ENCODE measurements around the gene ZNF787. TPM values are rescaled to one million over a fixed set of nuclear protein-coding genes. Genes with fewer than 3 reads are reported as not detected.

The ZNF787 gene
- total and polyA plus RNA-seq, 2 of the 13 experiments (the other 11 are each of a cell fraction or from before 2014, with no cell fraction given): 15.1 to 42.8 TPM

DNA sequence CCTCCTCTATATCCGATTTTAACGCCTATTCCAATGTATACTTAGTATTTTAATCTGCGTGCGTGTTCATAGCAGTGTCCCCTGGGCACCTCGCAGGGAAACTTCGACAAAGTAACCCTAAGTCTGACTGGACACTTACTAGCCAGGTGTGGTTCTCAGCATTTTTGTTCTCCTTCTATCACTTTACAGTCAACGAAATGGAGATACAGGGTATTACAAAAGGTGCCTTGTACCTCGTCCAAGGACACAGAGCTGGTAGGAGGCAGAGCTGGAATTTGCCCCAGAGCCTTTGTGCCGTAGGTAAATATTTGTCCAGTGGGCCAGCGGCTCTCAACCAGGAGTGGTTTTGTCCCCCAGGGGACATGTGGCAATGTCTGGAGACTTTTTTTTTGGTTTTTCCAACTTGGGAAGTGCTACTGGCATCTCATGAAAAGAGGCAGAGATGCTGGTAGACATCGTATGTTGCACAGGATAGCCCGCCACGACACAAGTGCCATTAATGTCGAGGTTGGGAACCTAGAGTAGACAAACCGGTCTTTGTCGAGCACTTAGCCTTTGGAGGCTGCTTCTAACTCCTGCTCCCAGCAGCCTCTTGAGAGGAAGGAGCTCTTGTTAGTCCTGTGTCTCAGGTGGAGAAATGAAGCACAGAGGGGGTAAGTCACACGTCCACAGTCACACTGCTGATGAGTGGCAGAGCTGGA, 21.1 kb upstream of the ZNF787 start (continued):
- no peak for TF ChIP-seq DZIP1 (CRISPR knock-in tag; IDR thresholded peaks at IDR 0.05)
- TF ChIP-seq BHLHE40 (IDR thresholded peaks at IDR 0.05; ENCODE audit: low read length): no peak
- 0 out of 2 replicates have a peak, but pooled peaks have one; percentile 14 for TF ChIP-seq ZNF598 (CRISPR knock-in tag; IDR thresholded peaks at IDR 0.05; ENCODE audit: borderline replicate concordance)
- peak; percentile 90 for TF ChIP-seq HDAC2 (CRISPR knock-in tag; IDR thresholded peaks at IDR 0.05)
- TF ChIP-seq ZNF124 (CRISPR knock-in tag; IDR thresholded peaks at IDR 0.05): 0 out of 2 replicates have a peak, but pooled peaks have one; percentile 61
- TF ChIP-seq ZNF543 (CRISPR knock-in tag; IDR thresholded peaks at IDR 0.05): no peak
- TF ChIP-seq ZNF207 (IDR thresholded peaks at IDR 0.05; ENCODE audit: borderline replicate concordance): no peak
- peak; percentile 69; the same call in 1 of the 2 replicates for TF ChIP-seq ZNF552 (CRISPR knock-in tag; IDR thresholded peaks at IDR 0.05; ENCODE audit: borderline replicate concordance)
- 0 out of 2 replicates have a peak, but pooled peaks have one; percentile 36 for TF ChIP-seq POLR2AphosphoS2 (IDR thresholded peaks at IDR 0.05; ENCODE audit: low read depth, low read length)
- TF ChIP-seq TAF1 (CRISPR knock-in tag; IDR thresholded peaks at IDR 0.05): peak; percentile 54; the same call in 1 of the 2 replicates
- TF ChIP-seq SKI (IDR thresholded peaks at IDR 0.05; ENCODE audit: partially characterized antibody): peak; percentile 67
- TF ChIP-seq ATF5 (CRISPR knock-in tag; IDR thresholded peaks at IDR 0.05; ENCODE audit: low read depth): no peak
- TF ChIP-seq ZSCAN9 (CRISPR knock-in tag; IDR thresholded peaks at IDR 0.05; ENCODE audit: borderline replicate concordance): peak; percentile 58; the same call in 1 of the 2 replicates
- 0 out of 2 replicates have a peak, but pooled peaks have one; percentile 60 for TF ChIP-seq ZNF264 (CRISPR knock-in tag; IDR thresholded peaks at IDR 0.05)
- 0 out of 2 replicates have a peak, but pooled peaks have one; percentile 11 for TF ChIP-seq ZNF256 (CRISPR knock-in tag; conservative IDR thresholded peaks at IDR 0.05)
- TF ChIP-seq EZH2 (conservative IDR thresholded peaks at IDR 0.05; ENCODE audit: low read depth, low read length): no peak
- no peak for TF ChIP-seq GPN1 (CRISPR knock-in tag; IDR thresholded peaks at IDR 0.05; ENCODE audit: borderline replicate concordance)
- TF ChIP-seq, protein P1, sequence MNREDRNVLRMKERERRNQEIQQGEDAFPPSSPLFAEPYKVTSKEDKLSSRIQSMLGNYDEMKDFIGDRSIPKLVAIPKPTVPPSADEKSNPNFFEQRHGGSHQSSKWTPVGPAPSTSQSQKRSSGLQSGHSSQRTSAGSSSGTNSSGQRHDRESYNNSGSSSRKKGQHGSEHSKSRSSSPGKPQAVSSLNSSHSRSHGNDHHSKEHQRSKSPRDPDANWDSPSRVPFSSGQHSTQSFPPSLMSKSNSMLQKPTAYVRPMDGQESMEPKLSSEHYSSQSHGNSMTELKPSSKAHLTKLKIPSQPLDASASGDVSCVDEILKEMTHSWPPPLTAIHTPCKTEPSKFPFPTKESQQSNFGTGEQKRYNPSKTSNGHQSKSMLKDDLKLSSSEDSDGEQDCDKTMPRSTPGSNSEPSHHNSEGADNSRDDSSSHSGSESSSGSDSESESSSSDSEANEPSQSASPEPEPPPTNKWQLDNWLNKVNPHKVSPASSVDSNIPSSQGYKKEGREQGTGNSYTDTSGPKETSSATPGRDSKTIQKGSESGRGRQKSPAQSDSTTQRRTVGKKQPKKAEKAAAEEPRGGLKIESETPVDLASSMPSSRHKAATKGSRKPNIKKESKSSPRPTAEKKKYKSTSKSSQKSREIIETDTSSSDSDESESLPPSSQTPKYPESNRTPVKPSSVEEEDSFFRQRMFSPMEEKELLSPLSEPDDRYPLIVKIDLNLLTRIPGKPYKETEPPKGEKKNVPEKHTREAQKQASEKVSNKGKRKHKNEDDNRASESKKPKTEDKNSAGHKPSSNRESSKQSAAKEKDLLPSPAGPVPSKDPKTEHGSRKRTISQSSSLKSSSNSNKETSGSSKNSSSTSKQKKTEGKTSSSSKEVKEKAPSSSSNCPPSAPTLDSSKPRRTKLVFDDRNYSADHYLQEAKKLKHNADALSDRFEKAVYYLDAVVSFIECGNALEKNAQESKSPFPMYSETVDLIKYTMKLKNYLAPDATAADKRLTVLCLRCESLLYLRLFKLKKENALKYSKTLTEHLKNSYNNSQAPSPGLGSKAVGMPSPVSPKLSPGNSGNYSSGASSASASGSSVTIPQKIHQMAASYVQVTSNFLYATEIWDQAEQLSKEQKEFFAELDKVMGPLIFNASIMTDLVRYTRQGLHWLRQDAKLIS (CRISPR knock-in tag; IDR thresholded peaks at IDR 0.05): 0 out of 2 replicates have a peak, but pooled peaks have one; percentile 24
- TF ChIP-seq, protein P2, sequence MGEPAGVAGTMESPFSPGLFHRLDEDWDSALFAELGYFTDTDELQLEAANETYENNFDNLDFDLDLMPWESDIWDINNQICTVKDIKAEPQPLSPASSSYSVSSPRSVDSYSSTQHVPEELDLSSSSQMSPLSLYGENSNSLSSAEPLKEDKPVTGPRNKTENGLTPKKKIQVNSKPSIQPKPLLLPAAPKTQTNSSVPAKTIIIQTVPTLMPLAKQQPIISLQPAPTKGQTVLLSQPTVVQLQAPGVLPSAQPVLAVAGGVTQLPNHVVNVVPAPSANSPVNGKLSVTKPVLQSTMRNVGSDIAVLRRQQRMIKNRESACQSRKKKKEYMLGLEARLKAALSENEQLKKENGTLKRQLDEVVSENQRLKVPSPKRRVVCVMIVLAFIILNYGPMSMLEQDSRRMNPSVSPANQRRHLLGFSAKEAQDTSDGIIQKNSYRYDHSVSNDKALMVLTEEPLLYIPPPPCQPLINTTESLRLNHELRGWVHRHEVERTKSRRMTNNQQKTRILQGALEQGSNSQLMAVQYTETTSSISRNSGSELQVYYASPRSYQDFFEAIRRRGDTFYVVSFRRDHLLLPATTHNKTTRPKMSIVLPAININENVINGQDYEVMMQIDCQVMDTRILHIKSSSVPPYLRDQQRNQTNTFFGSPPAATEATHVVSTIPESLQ (CRISPR knock-in tag; conservative IDR thresholded peaks at IDR 0.05): no peak
- peak; percentile 69; the same call in 1 of the 2 replicates for TF ChIP-seq NR2F2 (IDR thresholded peaks at IDR 0.05; ENCODE audit: borderline replicate concordance, low read depth)
- TF ChIP-seq KAT7 (CRISPR knock-in tag; IDR thresholded peaks at IDR 0.05; ENCODE audit: borderline replicate concordance): peak; percentile 77; the same call in 1 of the 2 replicates

Measured in HepG2 (cell line).